Breast epithelium (tissue), 4 donors: Measurements from ENCODE around the gene RTN4RL1. TPM values are rescaled to one million over a fixed set of nuclear protein-coding genes. Genes with fewer than 3 reads are reported as not detected.

Experiments used
- DNase-seq, 2 donors: peaks; one replicate each; pipeline ENCODE4 v3.0.0-alpha.2; 2019; ENCODE audit warnings: low spot score in 2 of 2
- H3K27ac ChIP-seq, 2 donors: fragments of 200-600 bp; sonication (generic) in 1 of 2; one replicate each; pipeline ENCODE4 v1.5.1; 2016 to 2019; ENCODE audit warnings: mild to moderate bottlenecking in 1 of 2
- H3K27me3 ChIP-seq, 2 donors: fragments of 200-600 bp; sonication (generic) in 1 of 2; one replicate each; pipeline versions ENCODE4 v1.5.1 to v1.6.0; 2017 to 2019; ENCODE audit warnings: control low read depth in 1 of 2, mild to moderate bottlenecking in 1 of 2
- H3K36me3 ChIP-seq: fragments of 200-600 bp; one replicate; pipeline ENCODE4 v1.5.1; 2019
- H3K4me1 ChIP-seq, 2 donors: fragments of 200-600 bp; sonication (generic); one replicate each; pipeline ENCODE4 v1.5.1; 2016 to 2019; ENCODE audit warnings: control low read depth in 1 of 2
- H3K4me3 ChIP-seq, 3 donors: fragments of 200-600 bp; sonication (generic); 1 replicate in 2 of 3; 2 replicates in 1 of 3; pipeline ENCODE4 v1.5.1; 2016 to 2019; ENCODE audit warnings: mild to moderate bottlenecking in 3 of 3, moderate library complexity in 2 of 3
- H3K9me3 ChIP-seq, 2 donors: fragments of 200-600 bp; sonication (generic) in 1 of 2; one replicate each; pipeline ENCODE4 v1.5.1; 2016 to 2019; ENCODE audit warnings: control low read depth in 1 of 2
- POLR2A ChIP-seq: fragments of 450-650 bp; IDR thresholded peaks from one replicate; pipeline ENCODE4 v1.6.1; 2016; ENCODE audit warnings: antibody characterized with exemption, mild to moderate bottlenecking, moderate library complexity
- POLR2AphosphoS5 ChIP-seq, 3 donors: sonication (generic); formaldehyde crosslinking; IDR thresholded peaks; one replicate each; pipeline ENCODE4 v1.6.1; 2017; ENCODE audit warnings: antibody characterized with exemption in 3 of 3
- intact Hi-C: fragments of 100-400 bp; cut with DNase I; formaldehyde crosslinking; loops from one replicate; pipeline ENCODE4 v1.15.1; 2023; ENCODE audit warnings: low total_unique reads
- total RNA-seq, 3 donors: library from RNA; depleted of rRNA; stranded (reverse); fragments of >200 nt; gene quantifications; one replicate each; pipeline ENCODE4 v1.1.0, GENCODE V29; 2016
- TF ChIP-seq, protein P1 (sequence below), 3 donors: fragments of 450-650 bp; IDR thresholded peaks; one replicate each; pipeline ENCODE4 v1.5.1; 2016 to 2017; ENCODE audit warnings: antibody characterized with exemption in 3 of 3, mild to moderate bottlenecking in 3 of 3, moderate library complexity in 3 of 3

The RTN4RL1 gene
- total RNA-seq, 3 donors from 2014 or later = 3.8 to 19.6 (median 14.1) TPM

DNA sequence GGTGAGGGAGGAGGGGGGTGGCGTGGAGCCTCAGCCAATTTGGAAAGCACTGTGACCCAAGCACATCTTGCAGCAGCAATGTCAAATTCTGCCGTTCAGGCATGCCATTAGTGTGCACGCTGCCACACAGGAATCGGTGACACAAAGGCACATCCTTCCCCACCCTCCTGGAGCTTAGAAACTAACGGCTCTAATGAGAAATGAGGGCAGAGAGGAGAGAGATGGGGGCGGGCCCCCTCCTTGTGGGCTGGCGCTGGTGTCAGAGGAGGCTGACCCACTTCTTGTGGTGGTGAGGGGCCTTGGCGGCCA lies 94.8 kb downstream of the RTN4RL1 start:
- H3K4me3 ChIP-seq = no peak overlapping the region
- intact Hi-C loops = no loop called here
- TF ChIP-seq POLR2AphosphoS5 (IDR thresholded peaks at IDR 0.05) (no peak), POLR2A (no peak)
- TF ChIP-seq, protein P1, sequence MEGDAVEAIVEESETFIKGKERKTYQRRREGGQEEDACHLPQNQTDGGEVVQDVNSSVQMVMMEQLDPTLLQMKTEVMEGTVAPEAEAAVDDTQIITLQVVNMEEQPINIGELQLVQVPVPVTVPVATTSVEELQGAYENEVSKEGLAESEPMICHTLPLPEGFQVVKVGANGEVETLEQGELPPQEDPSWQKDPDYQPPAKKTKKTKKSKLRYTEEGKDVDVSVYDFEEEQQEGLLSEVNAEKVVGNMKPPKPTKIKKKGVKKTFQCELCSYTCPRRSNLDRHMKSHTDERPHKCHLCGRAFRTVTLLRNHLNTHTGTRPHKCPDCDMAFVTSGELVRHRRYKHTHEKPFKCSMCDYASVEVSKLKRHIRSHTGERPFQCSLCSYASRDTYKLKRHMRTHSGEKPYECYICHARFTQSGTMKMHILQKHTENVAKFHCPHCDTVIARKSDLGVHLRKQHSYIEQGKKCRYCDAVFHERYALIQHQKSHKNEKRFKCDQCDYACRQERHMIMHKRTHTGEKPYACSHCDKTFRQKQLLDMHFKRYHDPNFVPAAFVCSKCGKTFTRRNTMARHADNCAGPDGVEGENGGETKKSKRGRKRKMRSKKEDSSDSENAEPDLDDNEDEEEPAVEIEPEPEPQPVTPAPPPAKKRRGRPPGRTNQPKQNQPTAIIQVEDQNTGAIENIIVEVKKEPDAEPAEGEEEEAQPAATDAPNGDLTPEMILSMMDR (IDR thresholded peaks at IDR 0.05) = no peak
- DNase-seq = no peak
- H3K36me3 ChIP-seq = no peaks in the 10 kb centered on the region
- H3K9me3 ChIP-seq = no peaks in the 10 kb centered on the region
- no peak overlapping the region for H3K27ac ChIP-seq
- H3K4me1 ChIP-seq = no peaks in the 10 kb centered on the region
- H3K27me3 ChIP-seq = no peaks in the 10 kb centered on the region

DNA sequence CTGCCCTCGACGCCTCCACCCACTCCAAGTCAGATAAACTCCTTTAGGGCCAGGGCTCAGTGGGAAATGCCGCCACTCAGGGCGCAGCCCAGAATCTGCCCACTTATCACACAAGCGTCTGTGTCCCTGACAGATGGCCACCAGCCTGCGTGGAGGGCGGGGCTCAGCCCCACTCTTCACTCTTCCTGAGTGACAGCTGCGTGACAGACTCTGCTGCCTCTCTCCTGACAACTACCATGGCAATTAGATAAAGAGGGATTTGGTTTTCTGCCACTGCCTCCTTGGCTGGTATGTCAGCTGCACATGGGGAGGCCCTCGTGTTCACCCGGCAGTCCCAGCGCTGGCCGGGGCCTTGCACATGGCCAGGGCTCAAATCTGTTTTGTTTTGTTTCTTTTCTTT lies 96.2 kb downstream of the RTN4RL1 start:
- DNase-seq = no peak
- Histone ChIP-seq H3K9me3 (no peaks in the 10 kb centered on the region), H3K4me3 (no peak overlapping the region), H3K27me3 (no peaks in the 10 kb centered on the region), H3K27ac (no peak overlapping the region), H3K4me1 (no peaks in the 10 kb centered on the region), H3K36me3 (no peaks in the 10 kb centered on the region)
- intact Hi-C loops = no loop called here
- TF ChIP-seq, protein P1 (IDR thresholded peaks at IDR 0.05) = no peak
- no peak for TF ChIP-seq POLR2A
- no peak for TF ChIP-seq POLR2AphosphoS5 (IDR thresholded peaks at IDR 0.05)

DNA sequence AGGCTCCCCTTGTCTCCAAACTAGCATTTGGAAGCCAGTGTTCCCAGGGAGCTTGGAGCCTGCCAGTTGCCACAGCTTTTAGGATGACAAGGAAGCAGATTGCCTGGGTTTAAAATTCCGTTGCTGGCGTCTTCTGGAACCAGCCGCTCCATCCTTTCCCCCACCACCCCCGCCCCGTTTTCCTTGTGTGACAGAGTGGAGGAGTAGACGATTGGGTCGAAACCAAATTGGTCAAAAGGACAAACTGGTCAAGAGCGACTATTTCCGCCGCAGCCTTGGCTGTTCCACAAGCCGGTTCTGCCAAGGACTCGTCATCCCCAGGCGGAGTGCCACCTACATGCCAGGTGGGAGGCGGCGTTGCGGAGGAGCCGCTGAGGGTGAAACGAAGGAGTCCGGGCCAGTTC lies 104.2 kb downstream of the RTN4RL1 start:
- DNase-seq = peak; percentile 62 to 83

DNA sequence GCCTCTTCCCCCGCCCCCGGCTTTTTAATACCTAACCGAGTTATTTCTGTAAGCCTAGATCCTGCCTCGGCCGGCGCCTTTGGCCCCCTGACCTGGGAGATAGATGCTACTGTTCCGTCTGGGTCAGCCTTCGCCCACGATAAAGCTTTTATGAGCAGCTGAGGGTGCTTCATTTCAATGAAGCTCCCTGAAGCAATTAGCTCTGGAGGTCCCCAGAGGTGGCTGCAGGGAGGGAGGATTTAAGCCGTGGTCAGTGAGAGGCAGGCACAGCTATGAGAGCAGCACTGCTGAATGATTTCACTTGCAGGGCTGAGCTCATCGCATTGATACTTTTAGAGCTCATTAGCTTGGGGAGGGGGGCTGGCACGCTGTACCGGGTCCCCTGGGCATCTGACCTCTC lies 105.9 kb downstream of the RTN4RL1 start:
- H3K27ac ChIP-seq = no peak overlapping the region
- no peak overlapping the region for H3K4me3 ChIP-seq
- H3K9me3 ChIP-seq = no peaks in the 10 kb centered on the region
- intact Hi-C loops = loop anchor here (10.0 kb wide), 1 partner anchor 106 kb away; the partner anchor contains the start of gene RTN4RL1
- no peaks in the 10 kb centered on the region for H3K4me1 ChIP-seq
- DNase-seq = no peak
- no peak for TF ChIP-seq POLR2AphosphoS5 (IDR thresholded peaks at IDR 0.05)
- no peak for TF ChIP-seq POLR2A
- TF ChIP-seq, protein P1 (IDR thresholded peaks at IDR 0.05) = no peak
- no peaks in the 10 kb centered on the region for H3K36me3 ChIP-seq
- H3K27me3 ChIP-seq = no peaks in the 10 kb centered on the region

More for the DNA sequence above, 104.2 kb downstream of the RTN4RL1 start:
- no peak overlapping the region for H3K4me3 ChIP-seq
- intact Hi-C loops = no loop called here
- H3K27ac ChIP-seq = no peak overlapping the region
- no peaks in the 10 kb centered on the region for H3K36me3 ChIP-seq
- no peak for TF ChIP-seq POLR2A
- TF ChIP-seq, protein P1 (IDR thresholded peaks at IDR 0.05) = no peak
- no peaks in the 10 kb centered on the region for H3K9me3 ChIP-seq
- H3K4me1 ChIP-seq = no peaks in the 10 kb centered on the region
- no peaks in the 10 kb centered on the region for H3K27me3 ChIP-seq

DNA sequence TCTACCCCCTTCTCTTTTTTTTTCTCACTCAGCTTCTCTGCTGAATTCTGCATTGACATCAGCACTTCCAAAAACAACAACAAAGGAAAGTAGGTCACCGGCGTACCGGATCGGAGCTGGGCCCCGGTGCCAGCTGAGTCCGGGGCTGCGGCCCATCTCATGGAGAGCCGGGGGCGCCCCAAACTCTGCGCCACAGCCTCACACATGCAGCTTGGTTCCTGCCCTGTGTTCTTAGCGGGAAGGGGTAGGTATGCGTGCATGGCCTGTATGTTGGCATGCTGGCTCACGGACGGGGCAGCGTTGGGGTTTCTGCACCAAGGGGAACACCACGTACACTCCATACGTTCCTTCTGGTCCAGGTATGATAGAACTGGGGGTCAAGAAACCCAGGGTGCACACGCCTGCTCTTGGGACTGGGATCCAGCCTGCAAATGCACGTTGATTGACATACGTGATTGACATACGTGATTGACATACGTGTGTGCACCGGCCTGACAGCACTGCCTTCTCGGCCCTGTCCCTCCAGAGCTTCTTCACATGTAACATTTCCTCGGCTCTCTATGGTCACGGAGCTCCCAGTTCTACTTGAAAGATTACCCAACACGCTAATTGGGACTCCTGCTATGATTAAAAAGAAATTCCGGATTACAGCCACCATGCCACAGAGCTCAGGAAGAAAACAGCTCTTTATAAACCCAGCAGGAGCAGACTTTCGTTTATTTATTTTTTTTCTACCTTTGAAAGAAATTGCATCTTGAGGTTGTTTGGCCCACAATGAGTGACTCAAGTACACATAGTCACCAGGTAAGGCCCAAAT lies 106.6 kb downstream of the RTN4RL1 start:
- Histone ChIP-seq H3K36me3 (no peaks in the 10 kb centered on the region), H3K4me1 (no peaks in the 10 kb centered on the region), H3K27ac (no peak overlapping the region), H3K9me3 (no peaks in the 10 kb centered on the region), H3K4me3 (no peak overlapping the region), H3K27me3 (no peaks in the 10 kb centered on the region)
- intact Hi-C loops = loop anchor here (10.0 kb wide), 1 partner anchor 106 kb away; the partner anchor contains the start of gene RTN4RL1
- TF ChIP-seq POLR2A (no peak), POLR2AphosphoS5 (IDR thresholded peaks at IDR 0.05) (no peak)
- TF ChIP-seq, protein P1 (IDR thresholded peaks at IDR 0.05) = no peak
- DNase-seq = no peak
